GM13976 (cell line): ENCODE measurements around the gene TMIGD1.
A peak's percentile ranks its signal among the peaks of the same experiment; 100 is the strongest.

ENCODE experiments used
- DNase-seq: peaks from one replicate; pipeline ENCODE4 v3.0.0; 2012; ENCODE audit warnings: low spot score
- in situ Hi-C: fragments of 300-500 bp; cut with MboI; formaldehyde crosslinking; loops from one replicate; pipeline ENCODE4 v1.12.0; 2022; ENCODE audit warnings: low sequenced_read_pairs, mixed read lengths, inconsistent platforms; ENCODE audit not compliant: unreplicated experiment
- TF ChIP-seq, protein P1 (sequence below): IDR thresholded peaks from 2 replicates; pipeline ENCODE4 v1.5.1; 2012; ENCODE audit warnings: borderline replicate concordance, mild to moderate bottlenecking; ENCODE audit not compliant: insufficient read depth; ENCODE audit errors: extremely low read depth, missing control alignments, control extremely low read depth

TMIGD1 gene

DNA sequence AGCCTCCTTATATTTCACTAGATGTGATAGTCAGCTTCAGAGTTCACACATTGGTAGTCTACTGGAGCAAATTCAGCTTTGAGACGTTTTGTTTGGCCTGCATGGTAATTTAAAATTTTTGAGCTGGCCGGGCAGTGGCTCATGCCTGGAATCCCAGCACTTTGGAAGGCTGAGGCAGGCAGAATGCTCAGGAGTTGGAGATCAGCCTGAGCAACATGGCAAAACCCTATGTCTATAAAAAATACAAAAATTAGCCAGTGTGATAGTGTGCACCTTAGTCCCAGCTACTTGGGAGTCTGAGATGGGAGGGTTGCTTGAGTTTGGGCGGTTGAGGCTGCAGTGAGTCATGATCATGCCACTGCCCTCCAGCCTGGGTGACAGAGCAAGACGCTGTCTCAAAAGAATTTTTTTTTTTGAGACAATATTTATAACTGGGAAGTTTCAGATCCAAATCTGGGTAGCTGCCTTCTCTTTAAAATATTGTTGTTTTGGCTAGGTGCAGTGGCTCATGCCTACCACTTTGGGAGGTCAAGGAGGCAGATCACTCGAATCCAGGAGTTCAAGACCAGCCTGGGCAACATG lies 37.3 kb downstream of the TMIGD1 start:
- TF ChIP-seq, protein P1, sequence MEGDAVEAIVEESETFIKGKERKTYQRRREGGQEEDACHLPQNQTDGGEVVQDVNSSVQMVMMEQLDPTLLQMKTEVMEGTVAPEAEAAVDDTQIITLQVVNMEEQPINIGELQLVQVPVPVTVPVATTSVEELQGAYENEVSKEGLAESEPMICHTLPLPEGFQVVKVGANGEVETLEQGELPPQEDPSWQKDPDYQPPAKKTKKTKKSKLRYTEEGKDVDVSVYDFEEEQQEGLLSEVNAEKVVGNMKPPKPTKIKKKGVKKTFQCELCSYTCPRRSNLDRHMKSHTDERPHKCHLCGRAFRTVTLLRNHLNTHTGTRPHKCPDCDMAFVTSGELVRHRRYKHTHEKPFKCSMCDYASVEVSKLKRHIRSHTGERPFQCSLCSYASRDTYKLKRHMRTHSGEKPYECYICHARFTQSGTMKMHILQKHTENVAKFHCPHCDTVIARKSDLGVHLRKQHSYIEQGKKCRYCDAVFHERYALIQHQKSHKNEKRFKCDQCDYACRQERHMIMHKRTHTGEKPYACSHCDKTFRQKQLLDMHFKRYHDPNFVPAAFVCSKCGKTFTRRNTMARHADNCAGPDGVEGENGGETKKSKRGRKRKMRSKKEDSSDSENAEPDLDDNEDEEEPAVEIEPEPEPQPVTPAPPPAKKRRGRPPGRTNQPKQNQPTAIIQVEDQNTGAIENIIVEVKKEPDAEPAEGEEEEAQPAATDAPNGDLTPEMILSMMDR, result no peak
- in situ Hi-C loops, result no loop called here
- no peak for DNase-seq

DNA sequence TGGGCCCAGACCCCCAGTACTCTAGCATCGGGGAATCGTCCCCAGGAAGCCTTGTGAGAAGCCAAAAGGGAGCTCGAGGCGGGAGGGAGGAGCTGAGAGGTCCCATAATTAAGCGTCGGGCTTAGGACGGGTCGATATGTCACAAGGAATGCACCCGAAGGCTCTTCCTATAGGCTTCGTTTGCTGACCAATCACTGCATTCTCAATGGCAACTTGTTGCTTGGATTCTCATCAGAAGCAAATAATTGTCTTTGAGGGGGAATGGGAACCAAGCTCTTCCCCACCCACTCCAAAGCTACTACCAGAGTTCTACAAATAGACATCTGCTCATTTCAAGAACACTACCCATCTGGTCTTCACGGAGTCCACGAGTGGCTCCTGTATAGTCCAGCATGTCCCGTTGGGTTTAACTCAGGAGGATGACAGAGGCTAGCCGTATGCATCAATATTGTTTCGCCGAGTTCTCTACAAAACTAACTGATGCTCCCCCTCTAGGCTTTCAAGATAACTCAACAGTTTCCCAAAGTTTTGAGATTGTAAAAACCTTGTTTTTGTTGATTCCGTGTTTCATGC lies 41.5 kb downstream of the TMIGD1 start:
- DNase-seq, result no peak
- in situ Hi-C loops, result no loop called here
- TF ChIP-seq, protein P1, result no peak

DNA sequence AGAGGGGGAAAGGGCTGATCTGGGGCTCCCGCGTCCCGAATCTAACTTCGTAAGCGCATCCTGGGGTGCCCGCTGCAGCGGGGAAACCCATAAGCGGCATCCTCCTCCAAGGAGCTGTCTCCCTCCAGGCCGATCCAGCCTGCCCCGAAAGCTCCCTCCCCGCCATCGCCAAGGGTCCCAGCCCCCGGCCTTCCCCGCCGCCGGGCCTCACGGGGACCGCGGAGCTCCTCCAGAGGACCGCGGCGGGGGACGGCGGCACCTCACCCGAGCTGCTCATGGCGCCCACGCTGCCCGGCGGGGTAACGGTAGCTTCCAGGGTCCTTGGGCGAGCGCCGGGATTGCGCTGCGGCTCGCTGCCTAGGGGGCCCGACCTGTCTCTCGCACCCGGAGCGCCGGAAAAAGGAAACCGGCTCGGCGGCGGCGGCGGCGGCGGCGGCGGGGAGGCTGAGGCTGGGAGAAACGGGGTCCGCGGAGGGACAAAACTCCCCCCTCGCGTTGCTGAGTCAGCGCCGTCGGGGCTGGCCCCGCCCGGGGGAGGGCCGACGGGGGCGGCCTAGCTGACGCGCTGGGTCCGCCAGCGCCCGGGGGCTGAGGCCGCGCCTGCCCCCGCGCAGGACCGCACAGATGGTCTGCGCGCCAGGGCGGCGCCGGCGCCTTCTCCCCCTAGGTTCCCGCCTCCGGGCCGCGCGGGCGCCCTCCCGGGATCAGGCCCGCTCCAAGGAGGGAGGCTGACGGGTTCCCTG lies 42.1 kb downstream of the TMIGD1 start, which contains the start of gene BLMH:
Gene BLMH, minus strand, starts transcription at position 402 of the 743 bp plus-strand sequence. Its CDS starts 125 bp downstream, at position 277.
- in situ Hi-C loops, result no loop called here
- TF ChIP-seq, protein P1, result no peak
- DNase-seq, result peak; percentile 96

DNA sequence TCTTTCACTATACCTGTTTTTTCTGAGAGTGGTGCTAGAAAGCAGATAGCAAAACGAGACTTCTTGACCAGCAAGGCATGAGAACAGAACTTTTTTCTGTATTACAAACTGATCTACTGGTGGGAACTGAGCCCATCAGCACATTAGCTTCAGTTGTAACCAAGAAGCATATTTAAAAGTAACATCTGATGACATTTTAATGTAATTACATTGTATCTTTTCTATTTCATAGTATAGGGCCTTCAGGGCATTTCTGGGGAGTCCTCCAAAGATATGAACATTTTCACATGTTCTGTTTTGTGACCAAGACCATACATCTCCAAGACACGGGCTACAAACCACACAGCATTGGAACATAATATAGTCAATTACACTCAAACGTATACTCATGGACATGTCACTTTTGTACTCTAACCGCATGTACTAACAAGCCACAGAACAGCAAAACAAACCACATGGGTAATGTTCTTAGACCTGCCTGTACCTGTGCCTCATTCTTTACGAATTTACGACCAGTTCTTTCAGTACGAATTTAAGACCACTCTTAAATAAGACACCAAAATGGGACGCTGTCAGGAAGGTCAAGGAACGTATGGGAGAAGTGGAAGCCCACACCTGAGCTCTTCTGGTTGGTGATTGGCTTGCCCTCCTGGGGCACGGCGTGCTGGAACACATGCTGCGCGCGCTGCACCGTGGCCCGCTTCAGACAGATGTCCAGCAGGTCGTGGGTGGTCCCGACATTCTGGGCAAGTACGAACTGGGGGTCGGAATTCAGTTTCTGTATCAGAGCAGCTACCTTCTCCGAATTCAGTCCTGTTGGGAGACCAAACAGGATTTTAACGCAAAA lies 42.9 kb downstream of the TMIGD1 start:
- DNase-seq, result peak; percentile 50
- in situ Hi-C loops, result no loop called here
- TF ChIP-seq, protein P1, result no peak

GRCh38 chr17:30290077-30290476 lies 43.8 kb downstream of the TMIGD1 start:
- no peak for DNase-seq
- in situ Hi-C loops, result no loop called here
- TF ChIP-seq, protein P1, result no peak

DNA sequence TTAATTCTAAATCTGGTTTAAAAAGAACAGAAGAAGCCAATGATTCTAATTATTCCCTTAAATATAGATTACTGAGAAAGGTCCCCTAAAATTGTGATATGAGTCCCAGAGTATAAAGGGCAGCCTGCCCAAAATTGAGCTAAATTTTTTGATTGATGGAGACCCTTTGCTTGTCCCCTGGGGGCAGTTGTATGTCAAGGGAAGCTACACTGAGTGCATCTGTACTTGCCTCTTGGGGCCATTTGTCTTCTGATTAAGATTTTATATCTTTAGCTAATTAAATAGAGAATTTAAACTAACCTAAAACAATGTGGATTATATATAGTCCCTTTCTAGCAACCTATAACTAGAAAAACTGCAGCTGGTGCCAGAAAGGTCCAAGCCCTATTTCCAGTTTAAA lies 54.7 kb downstream of the TMIGD1 start:
- in situ Hi-C loops, result no loop called here
- DNase-seq, result no peak
- TF ChIP-seq, protein P1, result no peak
